Neuronal stem cell (in vitro differentiated cells): ENCODE results near the gene PRIM2.

Experiments used
- DNase-seq: peaks from one replicate; pipeline ENCODE4 v3.0.0-alpha.2; 2013; ENCODE audit warnings: low spot score
- H2AFZ ChIP-seq: one replicate; pipeline ENCODE4 v1.6.1; 2013; ENCODE audit warnings: mild to moderate bottlenecking, low read length, inconsistent platforms
- H2AK5ac ChIP-seq: 2 replicates; pipeline ENCODE4 v1.6.1; 2013; ENCODE audit warnings: low read depth, mild to moderate bottlenecking, inconsistent platforms, low read length, moderate library complexity, mixed read lengths
- H2BK120ac ChIP-seq: 2 replicates; pipeline ENCODE4 v1.6.1; 2013; ENCODE audit warnings: low read depth, mild to moderate bottlenecking, inconsistent platforms, low read length, moderate library complexity, mixed read lengths
- H2BK12ac ChIP-seq: one replicate; pipeline ENCODE4 v1.6.1; 2013; ENCODE audit warnings: low read length, inconsistent platforms
- H2BK15ac ChIP-seq: 2 replicates; pipeline ENCODE4 v1.6.1; 2013; ENCODE audit warnings: mild to moderate bottlenecking, low read length, inconsistent platforms, mixed read lengths
- H2BK5ac ChIP-seq: one replicate; pipeline ENCODE4 v1.6.1; 2013; ENCODE audit warnings: inconsistent platforms, mild to moderate bottlenecking, low read length, moderate library complexity
- H3K14ac ChIP-seq: one replicate; pipeline ENCODE4 v1.6.1; 2013; ENCODE audit warnings: low read length, inconsistent platforms
- H3K18ac ChIP-seq: 2 replicates; pipeline ENCODE4 v1.6.1; 2013; ENCODE audit warnings: low read length, inconsistent platforms
- H3K23ac ChIP-seq: 2 replicates; pipeline ENCODE4 v1.6.1; 2013; ENCODE audit warnings: low read depth, mild to moderate bottlenecking, mixed read lengths, low read length, inconsistent platforms; ENCODE audit not compliant: poor library complexity
- H3K27ac ChIP-seq: replicated peaks from 3 replicates; pipeline ENCODE4 v1.5.1; 2013; ENCODE audit warnings: low read length, inconsistent platforms
- H3K27me3 ChIP-seq, 3 experiments: 2 replicates each; pipeline ENCODE4 v1.6.1; 2013; ENCODE audit warnings: low read length in 3 of 3, mild to moderate bottlenecking in 2 of 3, inconsistent platforms in 1 of 3, low read depth in 1 of 3, mixed read lengths in 1 of 3, moderate library complexity in 1 of 3; ENCODE audit not compliant: control insufficient read depth in 3 of 3, insufficient read depth in 3 of 3
- H3K36me3 ChIP-seq, 2 donors: replicated peaks in 1 of 2; 2 replicates each; pipeline ENCODE4 v1.6.1; 2013; ENCODE audit warnings: low read length in 2 of 2; ENCODE audit not compliant: control insufficient read depth in 2 of 2, insufficient read depth in 2 of 2
- H3K4ac ChIP-seq: 2 replicates; pipeline ENCODE4 v1.6.1; 2013; ENCODE audit warnings: inconsistent platforms, mild to moderate bottlenecking, low read length, moderate library complexity
- H3K4me1 ChIP-seq, 2 donors: 1 replicate in 1 of 2; 2 replicates in 1 of 2; pipeline ENCODE4 v1.6.1; 2013; ENCODE audit warnings: low read length in 2 of 2, low read depth in 1 of 2; ENCODE audit not compliant: control insufficient read depth in 2 of 2, insufficient read depth in 1 of 2
- H3K4me2 ChIP-seq: one replicate; pipeline ENCODE4 v1.6.1; 2013; ENCODE audit warnings: mild to moderate bottlenecking, low read length, inconsistent platforms; ENCODE audit not compliant: insufficient read depth, poor library complexity, severe bottlenecking
- H3K4me3 ChIP-seq, 2 donors: 2 replicates each; pipeline ENCODE4 v1.5.1; 2013; ENCODE audit warnings: low read length in 2 of 2, mild to moderate bottlenecking in 2 of 2, inconsistent platforms in 1 of 2, moderate library complexity in 1 of 2
- H3K79me1 ChIP-seq: one replicate; pipeline ENCODE4 v1.6.1; 2013; ENCODE audit warnings: low read depth, mild to moderate bottlenecking, inconsistent platforms, low read length, moderate library complexity
- H3K9ac ChIP-seq: one replicate; pipeline ENCODE4 v1.6.1; 2013; ENCODE audit warnings: mild to moderate bottlenecking, low read depth, low read length, inconsistent platforms; ENCODE audit not compliant: poor library complexity
- H3K9me3 ChIP-seq, 2 donors: replicated peaks in 1 of 2; 2 replicates each; pipeline versions ENCODE3 to v1.6.1; 2013; ENCODE audit warnings: low read length in 2 of 2, mild to moderate bottlenecking in 2 of 2, inconsistent platforms in 1 of 2, low read depth in 1 of 2, mixed read lengths in 1 of 2, moderate library complexity in 1 of 2; ENCODE audit not compliant: control insufficient read depth in 2 of 2, insufficient read depth in 1 of 2
- H4K8ac ChIP-seq: one replicate; pipeline ENCODE4 v1.6.1; 2013; ENCODE audit warnings: low read depth, mild to moderate bottlenecking, inconsistent platforms, low read length, moderate library complexity
- H4K91ac ChIP-seq: one replicate; pipeline ENCODE4 v1.6.1; 2013; ENCODE audit warnings: low read length, low read depth, mild to moderate bottlenecking, inconsistent platforms; ENCODE audit not compliant: poor library complexity
- WGBS, 2 donors: extraction: QIAGEN DNeasy Blood & Tissue Kit; methylation state at CpG; one replicate each; pipeline ENCODE4 v1.1.7; 2013; ENCODE audit warnings: missing lambda C conversion rate in 2 of 2, mixed read lengths in 1 of 2; ENCODE audit not compliant: insufficient read length in 2 of 2, insufficient replicate concordance in 1 of 2; ENCODE audit errors: extremely low coverage in 2 of 2; 5-methylcytosine and 5-hydroxymethylcytosine counted together

PRIM2 gene

DNA sequence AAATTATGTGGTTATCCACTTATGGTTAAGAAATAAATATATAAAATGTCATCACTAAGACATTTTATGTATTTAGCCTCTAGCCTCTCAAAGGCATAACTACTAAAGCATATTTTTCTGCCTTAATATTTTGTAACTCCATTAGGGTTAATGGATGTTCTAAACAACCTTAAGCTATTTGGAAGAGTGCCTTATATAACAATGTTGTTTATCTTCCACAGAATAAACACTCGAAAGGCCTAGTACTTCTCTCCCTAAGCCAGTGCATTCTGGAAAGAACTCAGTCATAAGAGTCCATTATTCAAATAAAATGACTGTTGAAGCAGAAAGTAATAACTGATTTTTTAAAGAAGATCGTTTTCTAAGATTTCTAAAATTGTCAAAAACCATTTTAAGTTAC lies 15.0 kb upstream of the PRIM2 start:
- Histone ChIP-seq H2BK15ac (no peak overlapping the region), H2BK12ac (no peak overlapping the region), H3K9ac (no peak overlapping the region), H3K4me3 (no peak overlapping the region), H3K27ac (no peak overlapping the region), H3K4me2 (no peak overlapping the region), H3K18ac (no peak overlapping the region), H4K91ac (no peak overlapping the region), H2AK5ac (no peak overlapping the region), H3K4me1 (no peaks in the 10 kb centered on the region), H3K14ac (no peak overlapping the region), H3K9me3 (no peaks in the 10 kb centered on the region), H3K4ac (no peak overlapping the region), H2BK5ac (no peak overlapping the region), H4K8ac (no peak overlapping the region), H2AFZ (no peak overlapping the region), H3K36me3 (no peaks in the 10 kb centered on the region), H3K23ac (no peak overlapping the region), H3K27me3 (peaks cover 0 to 11% (median 0%) of the 10 kb centered on the region in 3 experiments), H3K79me1 (no peaks in the 10 kb centered on the region), H2BK120ac (no peak overlapping the region)
- DNase-seq: no peak
- no CpG with 5 or more reads among the region's 2 CpGs for WGBS, 2 donors

DNA sequence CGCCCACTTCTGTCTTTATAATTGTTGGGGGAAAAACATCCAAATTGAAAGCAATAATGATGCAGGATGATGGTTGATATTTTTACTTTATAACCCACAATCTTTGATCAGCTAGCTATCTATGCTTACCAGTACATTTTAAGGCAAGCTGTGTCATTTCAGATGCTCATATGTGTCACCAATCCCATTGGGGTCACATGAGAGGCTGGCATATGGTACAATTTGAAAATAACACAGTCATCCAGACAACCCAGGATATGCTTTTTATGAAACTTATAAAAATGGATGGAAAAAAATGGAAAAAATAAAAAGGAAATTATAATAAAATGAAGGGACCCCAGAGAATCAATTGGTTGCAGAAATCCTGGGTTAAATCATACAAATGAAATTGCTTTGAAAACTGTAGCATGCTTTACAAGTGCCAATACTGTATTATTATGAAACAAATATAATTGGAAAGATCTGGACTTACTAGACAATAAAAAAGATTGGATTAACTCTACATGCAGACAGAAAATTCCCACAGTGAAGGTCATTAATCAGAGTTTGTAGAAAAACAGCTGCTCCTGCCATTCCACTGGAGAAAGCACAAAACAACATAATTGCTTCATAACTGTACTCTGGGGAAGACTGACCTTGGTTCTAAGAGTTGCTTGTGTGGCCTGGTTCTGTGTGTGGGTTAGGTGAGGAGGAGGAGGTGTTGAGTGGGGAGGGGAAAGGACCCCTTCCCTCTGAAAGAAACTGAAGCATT lies 13.3 kb upstream of the PRIM2 start:
- no peaks in the 10 kb centered on the region for H3K36me3 ChIP-seq
- H2AFZ ChIP-seq: no peak overlapping the region
- WGBS, 2 donors: no CpG with 5 or more reads among the region's 1 CpG
- no peak overlapping the region for H2BK120ac ChIP-seq
- no peak overlapping the region for H4K91ac ChIP-seq
- H2AK5ac ChIP-seq: no peak overlapping the region
- H3K9me3 ChIP-seq: no peaks in the 10 kb centered on the region
- H3K14ac ChIP-seq: no peak overlapping the region
- no peak overlapping the region for H3K4me2 ChIP-seq
- H3K23ac ChIP-seq: no peak overlapping the region
- H3K79me1 ChIP-seq: no peaks in the 10 kb centered on the region
- H2BK12ac ChIP-seq: no peak overlapping the region
- H3K18ac ChIP-seq: no peak overlapping the region
- no peak overlapping the region for H3K4me3 ChIP-seq
- H2BK5ac ChIP-seq: no peak overlapping the region
- H3K9ac ChIP-seq: no peak overlapping the region
- H3K27me3 ChIP-seq: peaks cover 0 to 11% (median 0%) of the 10 kb centered on the region in 3 experiments
- no peak for DNase-seq
- H2BK15ac ChIP-seq: no peak overlapping the region
- no peak overlapping the region for H4K8ac ChIP-seq
- no peaks in the 10 kb centered on the region for H3K4me1 ChIP-seq
- no peak overlapping the region for H3K27ac ChIP-seq
- H3K4ac ChIP-seq: no peak overlapping the region

DNA sequence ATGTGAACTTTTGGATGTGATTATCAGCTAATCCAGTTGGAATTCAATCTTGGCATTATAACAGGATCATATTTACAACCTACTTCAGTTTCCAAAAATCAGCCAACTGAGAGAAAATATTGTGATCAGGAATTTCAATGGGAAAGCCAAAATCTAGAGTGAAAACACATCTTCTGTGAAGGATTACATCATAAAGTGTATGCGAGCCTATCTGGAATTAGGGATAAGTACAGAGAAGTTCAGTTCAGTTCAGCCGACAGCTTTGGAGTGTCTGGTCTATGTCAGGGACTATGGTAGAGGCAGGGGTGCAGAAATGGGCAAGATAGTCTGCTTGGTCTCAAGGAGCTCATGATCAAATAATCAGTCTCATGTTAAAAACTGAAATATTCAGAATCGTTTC lies 12.3 kb upstream of the PRIM2 start:
- WGBS, 2 donors: no CpG with 5 or more reads among the region's 3 CpGs
- no peak overlapping the region for H4K91ac ChIP-seq
- H2AFZ ChIP-seq: no peak overlapping the region

DNA sequence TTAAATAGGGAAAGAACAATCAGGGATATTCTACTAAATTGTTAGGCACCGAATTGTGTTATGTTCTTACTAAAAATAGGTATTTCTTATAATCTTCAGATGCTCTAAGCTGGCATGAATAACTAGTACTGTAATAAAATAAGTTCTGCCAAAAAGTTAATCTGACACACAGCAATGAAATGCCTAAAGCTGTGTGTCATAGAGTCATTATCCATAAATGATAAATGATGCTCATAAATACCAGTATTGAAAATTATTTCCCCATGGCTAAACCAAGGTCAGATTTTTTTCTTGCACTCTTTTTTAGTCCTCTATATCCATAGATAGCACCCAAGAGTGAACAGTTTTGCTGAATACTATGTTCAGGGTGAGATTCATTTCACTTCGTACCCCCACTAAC lies 11.7 kb upstream of the PRIM2 start:
- H2AFZ ChIP-seq: no peak overlapping the region
- H3K4me2 ChIP-seq: no peak overlapping the region
- no peak overlapping the region for H3K14ac ChIP-seq
- no peak overlapping the region for H3K4ac ChIP-seq
- H4K8ac ChIP-seq: no peak overlapping the region
- no peak overlapping the region for H3K18ac ChIP-seq
- no peaks in the 10 kb centered on the region for H3K4me1 ChIP-seq
- no peak overlapping the region for H2BK12ac ChIP-seq
- H3K9ac ChIP-seq: no peak overlapping the region
- H4K91ac ChIP-seq: no peak overlapping the region
- no peak overlapping the region for H2BK120ac ChIP-seq
- H3K27me3 ChIP-seq: peaks cover 0 to 11% (median 0%) of the 10 kb centered on the region in 3 experiments
- H2BK5ac ChIP-seq: no peak overlapping the region
- H3K4me3 ChIP-seq: no peak overlapping the region
- no peak overlapping the region for H3K23ac ChIP-seq
- DNase-seq: no peak
- no peak overlapping the region for H2AK5ac ChIP-seq
- no peaks in the 10 kb centered on the region for H3K9me3 ChIP-seq
- no peaks in the 10 kb centered on the region for H3K36me3 ChIP-seq
- no peaks in the 10 kb centered on the region for H3K79me1 ChIP-seq
- no peak overlapping the region for H2BK15ac ChIP-seq
- H3K27ac ChIP-seq: no peak overlapping the region
- WGBS, 2 donors: no CpG with 5 or more reads among the region's 2 CpGs

More for the DNA sequence above, 12.3 kb upstream of the PRIM2 start:
- peaks cover 0 to 11% (median 0%) of the 10 kb centered on the region in 3 experiments for H3K27me3 ChIP-seq
- no peak overlapping the region for H3K14ac ChIP-seq
- no peak overlapping the region for H3K9ac ChIP-seq
- H2BK15ac ChIP-seq: no peak overlapping the region
- H3K36me3 ChIP-seq: no peaks in the 10 kb centered on the region
- no peak overlapping the region for H2BK12ac ChIP-seq
- no peak overlapping the region for H2AK5ac ChIP-seq
- no peak overlapping the region for H3K23ac ChIP-seq
- H2BK120ac ChIP-seq: no peak overlapping the region
- no peaks in the 10 kb centered on the region for H3K9me3 ChIP-seq
- H3K4me2 ChIP-seq: no peak overlapping the region
- H2BK5ac ChIP-seq: no peak overlapping the region
- no peak overlapping the region for H4K8ac ChIP-seq
- H3K4ac ChIP-seq: no peak overlapping the region
- no peaks in the 10 kb centered on the region for H3K79me1 ChIP-seq
- H3K18ac ChIP-seq: no peak overlapping the region
- no peak for DNase-seq
- no peaks in the 10 kb centered on the region for H3K4me1 ChIP-seq
- no peak overlapping the region for H3K4me3 ChIP-seq
- no peak overlapping the region for H3K27ac ChIP-seq
